ENCODE measurements around the gene PAX2. TPM values are rescaled to one million over a fixed set of nuclear protein-coding genes. Genes with fewer than 3 reads are reported as not detected.
A peak's percentile ranks its signal among the peaks of the same experiment; 100 is the strongest.

The PAX2 gene
- total and polyA plus RNA-seq, 2 donors from 2014 or later = 28.3 to 102 TPM

DNA sequence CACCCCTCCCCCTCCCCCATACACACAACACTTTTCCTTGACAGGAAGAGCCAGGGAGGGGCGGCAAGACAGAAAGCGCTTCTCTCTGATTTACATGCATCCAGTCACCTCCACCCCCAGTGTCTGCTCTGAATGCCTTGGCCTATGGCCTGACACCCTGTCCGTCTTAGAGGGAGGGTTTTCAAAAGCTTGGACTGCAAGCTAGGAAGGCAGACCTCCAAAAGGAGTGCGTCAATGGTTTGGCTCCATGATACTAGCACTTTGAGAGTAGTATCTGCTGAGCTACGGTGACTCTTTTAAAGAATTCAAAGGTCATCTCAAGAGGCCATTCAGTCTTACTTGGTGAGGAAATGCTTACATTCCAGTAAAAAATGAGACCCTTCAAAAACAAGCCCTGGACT is 20.3 kb upstream of the PAX2 start:
- H3K27ac ChIP-seq (ENCODE audit: low read depth in 2 of 2, low read length in 2 of 2) = no peak overlapping the region
- DNase-seq = peak in 2 of 5 donors; percentile 10 to 43
- H3K9ac ChIP-seq (ENCODE audit: low read length in 3 of 3) = no peak overlapping the region
- no peaks in the 10 kb centered on the region for H3K9me3 ChIP-seq (ENCODE audit: control insufficient read depth in 2 of 3, insufficient read depth in 1 of 3, low read length in 3 of 3)
- H3K27me3 ChIP-seq (ENCODE audit: control insufficient read depth, insufficient read depth, low read length) = peaks cover 2% of the 10 kb centered on the region
- peaks cover 2 to 8% (median 3%) of the 10 kb centered on the region in 3 donors for H3K4me1 ChIP-seq (ENCODE audit: control insufficient read depth in 2 of 3, insufficient read depth in 2 of 3, low read depth in 1 of 3, low read length in 3 of 3)
- FAIRE-seq = no peak
- H3K36me3 ChIP-seq (ENCODE audit: control insufficient read depth in 2 of 3, insufficient read depth in 3 of 3, low read length in 3 of 3) = no peaks in the 10 kb centered on the region
- intact Hi-C loops (cut with DNase I) = no loop called here
- no peak overlapping the region for H3K4me3 ChIP-seq (ENCODE audit: low read length in 3 of 3)
- TF ChIP-seq, protein P1, sequence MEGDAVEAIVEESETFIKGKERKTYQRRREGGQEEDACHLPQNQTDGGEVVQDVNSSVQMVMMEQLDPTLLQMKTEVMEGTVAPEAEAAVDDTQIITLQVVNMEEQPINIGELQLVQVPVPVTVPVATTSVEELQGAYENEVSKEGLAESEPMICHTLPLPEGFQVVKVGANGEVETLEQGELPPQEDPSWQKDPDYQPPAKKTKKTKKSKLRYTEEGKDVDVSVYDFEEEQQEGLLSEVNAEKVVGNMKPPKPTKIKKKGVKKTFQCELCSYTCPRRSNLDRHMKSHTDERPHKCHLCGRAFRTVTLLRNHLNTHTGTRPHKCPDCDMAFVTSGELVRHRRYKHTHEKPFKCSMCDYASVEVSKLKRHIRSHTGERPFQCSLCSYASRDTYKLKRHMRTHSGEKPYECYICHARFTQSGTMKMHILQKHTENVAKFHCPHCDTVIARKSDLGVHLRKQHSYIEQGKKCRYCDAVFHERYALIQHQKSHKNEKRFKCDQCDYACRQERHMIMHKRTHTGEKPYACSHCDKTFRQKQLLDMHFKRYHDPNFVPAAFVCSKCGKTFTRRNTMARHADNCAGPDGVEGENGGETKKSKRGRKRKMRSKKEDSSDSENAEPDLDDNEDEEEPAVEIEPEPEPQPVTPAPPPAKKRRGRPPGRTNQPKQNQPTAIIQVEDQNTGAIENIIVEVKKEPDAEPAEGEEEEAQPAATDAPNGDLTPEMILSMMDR (IDR thresholded peaks at IDR 0.05; ENCODE audit: borderline replicate concordance, extremely low read depth, insufficient read depth) = no peak

DNA sequence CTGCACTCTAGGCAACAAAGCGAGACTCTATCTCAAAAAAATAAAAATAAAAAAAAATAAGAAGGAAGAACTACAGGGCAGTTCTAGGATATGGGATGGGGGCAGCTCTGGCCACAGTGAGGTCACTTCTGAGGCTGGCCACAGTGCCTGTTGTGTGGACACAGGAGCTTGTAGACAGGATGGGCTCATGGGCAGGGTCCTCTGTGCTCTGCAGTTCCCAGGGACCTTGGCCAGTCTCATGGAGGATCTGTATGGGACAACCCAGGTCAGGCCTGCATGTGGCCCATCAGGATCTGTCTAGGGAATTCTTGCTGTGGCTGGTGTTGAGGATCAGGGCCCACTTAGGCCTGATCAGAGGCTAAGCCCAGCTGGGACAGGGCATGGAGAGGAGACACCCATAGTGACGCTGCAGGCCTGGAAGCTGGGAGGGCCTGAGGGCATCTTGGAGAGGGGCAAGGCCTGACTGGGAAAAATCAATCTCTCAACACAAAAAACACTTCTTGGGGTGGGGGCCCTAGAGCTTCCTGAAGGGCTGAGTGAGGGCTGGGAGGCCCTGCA is 19.4 kb upstream of the PAX2 start:
- TF ChIP-seq, protein P1 (IDR thresholded peaks at IDR 0.05; ENCODE audit: borderline replicate concordance, extremely low read depth, insufficient read depth) = no peak
- DNase-seq (peak in 2 of 5 donors; percentile 26 to 32), FAIRE-seq (no peak)
- intact Hi-C loops (cut with DNase I) = no loop called here
- H3K4me3 ChIP-seq (ENCODE audit: low read length in 3 of 3) = no peak overlapping the region
- H3K27ac ChIP-seq (ENCODE audit: low read depth in 2 of 2, low read length in 2 of 2) = no peak overlapping the region
- peaks cover 2 to 8% (median 3%) of the 10 kb centered on the region in 3 donors for H3K4me1 ChIP-seq (ENCODE audit: control insufficient read depth in 2 of 3, insufficient read depth in 2 of 3, low read depth in 1 of 3, low read length in 3 of 3)
- H3K9me3 ChIP-seq (ENCODE audit: control insufficient read depth in 2 of 3, insufficient read depth in 1 of 3, low read length in 3 of 3) = no peaks in the 10 kb centered on the region
- H3K36me3 ChIP-seq (ENCODE audit: control insufficient read depth in 2 of 3, insufficient read depth in 3 of 3, low read length in 3 of 3) = no peaks in the 10 kb centered on the region
- no peak overlapping the region for H3K9ac ChIP-seq (ENCODE audit: low read length in 3 of 3)
- H3K27me3 ChIP-seq (ENCODE audit: control insufficient read depth, insufficient read depth, low read length) = peaks cover 2% of the 10 kb centered on the region

DNA sequence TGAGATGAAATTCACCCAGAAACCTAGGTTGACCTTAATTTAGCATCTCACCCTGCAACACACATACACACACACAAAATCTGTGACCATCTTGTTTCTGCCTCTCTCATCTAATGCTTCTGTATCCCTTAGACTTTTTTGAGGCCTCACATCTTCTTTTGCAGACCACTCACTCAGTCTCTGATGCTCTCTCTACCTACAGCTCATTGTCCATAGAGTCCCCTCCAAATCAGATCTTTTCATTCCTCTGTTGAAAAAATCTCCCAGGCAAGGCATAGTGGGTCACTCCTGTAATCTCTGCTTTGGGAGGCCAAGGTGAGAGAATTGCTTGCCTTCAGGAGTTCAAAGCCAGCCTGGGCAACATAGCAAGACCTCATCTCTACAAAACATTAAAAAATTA is 17.6 kb upstream of the PAX2 start:
- intact Hi-C loops (cut with DNase I) = no loop called here
- Histone ChIP-seq H3K9ac (ENCODE audit: low read length in 3 of 3) (no peak overlapping the region), H3K27me3 (ENCODE audit: control insufficient read depth, insufficient read depth, low read length) (peaks cover 2% of the 10 kb centered on the region), H3K4me1 (ENCODE audit: control insufficient read depth in 2 of 3, insufficient read depth in 2 of 3, low read depth in 1 of 3, low read length in 3 of 3) (peaks cover 2 to 25% (median 14%) of the 10 kb centered on the region in 3 donors), H3K4me3 (ENCODE audit: low read length in 3 of 3) (no peak overlapping the region), H3K9me3 (ENCODE audit: control insufficient read depth in 2 of 3, insufficient read depth in 1 of 3, low read length in 3 of 3) (no peaks in the 10 kb centered on the region), H3K36me3 (ENCODE audit: control insufficient read depth in 2 of 3, insufficient read depth in 3 of 3, low read length in 3 of 3) (no peaks in the 10 kb centered on the region), H3K27ac (ENCODE audit: low read depth in 2 of 2, low read length in 2 of 2) (no peak overlapping the region)
- DNase-seq (no peak), FAIRE-seq (no peak)
- TF ChIP-seq, protein P1 (IDR thresholded peaks at IDR 0.05; ENCODE audit: borderline replicate concordance, extremely low read depth, insufficient read depth) = no peak
